Stimulated activated naive B cell treated with anti-CD40 and anti-IgM and Interleukin-4, amounts not matched to agents 10 μg/mL and 1 μg/mL and 100 μg/mL, for 72 hours (primary cell): ENCODE data around the gene CDS1.
"Not testable (repeated sequence)": the region's sequence is repeated elsewhere in the genome, so short reads cannot be mapped to it uniquely, and the experiment has no call there.

Experiments used
- ATAC-seq, 2 donors: fragments of 150-1000 bp; cut with Tn5 transposase; replicated peaks; 2 replicates each; pipeline ENCODE4 v1.10.0; 2021; ENCODE audit warnings: moderate library complexity in 1 of 2
- DNase-seq: peaks from one replicate; pipeline ENCODE4 v3.0.0; 2021
- H3K27ac Mint-ChIP-seq: one replicate; pipeline ENCODE4 v1.8.0; 2022; ENCODE audit warnings: mild to moderate bottlenecking, mixed read lengths
- H3K27me3 Mint-ChIP-seq, 2 donors: one replicate each; pipeline ENCODE4 v1.8.0; 2022; ENCODE audit warnings: mixed read lengths in 2 of 2
- H3K36me3 Mint-ChIP-seq, 2 donors: one replicate each; pipeline ENCODE4 v1.8.0; 2022; ENCODE audit warnings: mixed read lengths in 2 of 2, mild to moderate bottlenecking in 1 of 2
- H3K4me1 Mint-ChIP-seq, 2 donors: one replicate each; pipeline ENCODE4 v1.8.0; 2022; ENCODE audit warnings: mixed read lengths in 2 of 2, mild to moderate bottlenecking in 1 of 2
- H3K4me3 Mint-ChIP-seq, 2 donors: one replicate each; pipeline ENCODE4 v1.8.0; 2022; ENCODE audit warnings: mild to moderate bottlenecking in 2 of 2, mixed read lengths in 2 of 2, moderate library complexity in 1 of 2
- H3K9me3 Mint-ChIP-seq, 2 donors: one replicate each; pipeline ENCODE4 v1.8.0; 2022; ENCODE audit warnings: mixed read lengths in 2 of 2, mild to moderate bottlenecking in 1 of 2

The CDS1 gene

DNA sequence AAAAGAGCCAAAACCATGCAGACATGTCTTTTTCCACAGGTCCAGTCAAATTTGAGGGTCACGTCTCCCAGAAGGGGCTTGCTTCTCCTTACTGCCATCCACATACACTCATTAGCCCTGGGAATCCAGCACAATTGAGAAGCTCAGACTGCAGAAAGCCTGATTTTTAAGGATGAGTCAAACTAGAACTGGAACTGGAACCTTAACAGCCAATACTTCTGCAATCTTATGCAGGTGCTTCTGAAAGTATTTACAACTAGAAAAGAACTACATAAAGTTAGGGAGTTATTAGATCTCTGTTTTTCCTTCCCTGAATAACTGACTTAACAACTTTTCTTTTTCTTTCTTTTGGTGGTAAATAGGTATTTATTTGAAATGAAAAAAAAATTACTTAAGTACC, 86.3 kb downstream of the CDS1 start:
- ATAC-seq, result peak; percentile 55 to 69
- no peaks in the 10 kb centered on the region for H3K36me3 Mint-ChIP-seq
- H3K4me1 Mint-ChIP-seq, result no peaks in the 10 kb centered on the region
- no peak for DNase-seq
- H3K4me3 Mint-ChIP-seq, result no peak overlapping the region
- peaks cover 0 to 1% of the 10 kb centered on the region in 2 donors for H3K9me3 Mint-ChIP-seq
- no peaks in the 10 kb centered on the region for H3K27me3 Mint-ChIP-seq
- H3K27ac Mint-ChIP-seq, result no peak overlapping the region

GRCh38 chr4:84672177-84672576, 89.2 kb downstream of the CDS1 start:
- no peaks in the 10 kb centered on the region for H3K9me3 Mint-ChIP-seq
- ATAC-seq (no peak), DNase-seq (no peak)
- no peak overlapping the region for H3K27ac Mint-ChIP-seq
- H3K36me3 Mint-ChIP-seq, result no peaks in the 10 kb centered on the region
- H3K4me1 Mint-ChIP-seq, result no peaks in the 10 kb centered on the region
- H3K27me3 Mint-ChIP-seq, result no peaks in the 10 kb centered on the region
- no peak overlapping the region for H3K4me3 Mint-ChIP-seq

DNA sequence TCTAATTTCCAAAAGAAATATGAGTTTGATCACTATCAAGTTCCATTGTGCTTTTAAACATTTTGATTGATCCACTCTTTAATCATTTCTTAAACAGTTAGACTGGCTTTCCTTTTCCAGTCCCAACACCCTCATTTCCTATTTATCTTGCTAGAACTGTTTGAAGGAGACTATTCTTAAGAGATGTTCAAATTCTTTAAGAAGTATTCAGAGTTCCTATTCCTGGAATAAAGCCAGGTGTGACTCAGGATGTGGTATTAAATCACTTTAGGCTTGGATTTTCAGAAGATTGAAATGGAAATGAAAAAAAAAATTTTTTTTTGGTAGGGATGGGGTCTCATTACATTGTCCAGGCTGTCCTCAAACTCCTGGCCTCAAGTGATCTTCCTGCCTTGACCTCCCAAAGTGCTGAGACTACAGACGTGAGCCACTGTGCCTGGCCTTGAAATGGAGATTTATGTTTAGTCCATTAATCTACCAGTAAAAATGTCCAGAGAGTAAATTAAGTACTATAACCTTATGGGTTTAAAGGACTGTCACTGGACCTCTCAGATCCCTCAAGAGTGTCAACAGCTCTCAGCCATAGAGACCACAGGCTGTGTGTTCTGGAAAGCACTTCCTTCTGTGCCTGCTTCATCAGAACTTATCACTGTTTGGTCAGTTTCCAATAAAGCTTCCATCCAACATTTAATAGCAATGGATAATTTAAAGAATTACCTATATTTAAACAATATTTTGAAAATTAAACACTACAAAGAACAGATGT, 90.7 kb downstream of the CDS1 start:
- no peaks in the 10 kb centered on the region for H3K9me3 Mint-ChIP-seq
- no peaks in the 10 kb centered on the region for H3K4me1 Mint-ChIP-seq
- H3K27me3 Mint-ChIP-seq, result no peaks in the 10 kb centered on the region
- H3K27ac Mint-ChIP-seq, result no peak overlapping the region
- DNase-seq, result no peak
- ATAC-seq, result no peak
- H3K36me3 Mint-ChIP-seq, result no peaks in the 10 kb centered on the region
- no peak overlapping the region for H3K4me3 Mint-ChIP-seq

DNA sequence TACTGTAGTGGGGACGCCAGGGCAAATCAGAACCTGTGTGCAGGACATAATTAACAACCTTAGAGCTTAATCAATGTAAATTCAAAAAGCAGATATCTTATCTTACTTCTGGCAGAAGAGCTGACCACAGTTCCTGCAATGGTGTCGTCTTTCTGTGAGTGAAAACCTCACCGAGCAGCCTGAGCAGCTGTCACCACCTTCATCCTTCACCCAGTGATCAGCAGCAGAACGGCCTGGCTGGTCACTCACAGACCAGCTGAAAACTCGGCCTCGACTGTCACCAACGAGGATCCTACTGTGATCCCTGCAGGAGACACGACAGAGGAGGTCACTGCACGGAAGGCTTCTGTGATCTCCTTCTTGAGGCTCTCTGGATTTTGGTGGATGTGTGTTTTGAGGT, 94.2 kb downstream of the CDS1 start:
- no peaks in the 10 kb centered on the region for H3K27me3 Mint-ChIP-seq
- no peak overlapping the region for H3K4me3 Mint-ChIP-seq
- no peak overlapping the region for H3K27ac Mint-ChIP-seq
- no peak for DNase-seq
- no peaks in the 10 kb centered on the region for H3K9me3 Mint-ChIP-seq
- no peaks in the 10 kb centered on the region for H3K36me3 Mint-ChIP-seq
- H3K4me1 Mint-ChIP-seq, result peaks cover 1 to 11% of the 10 kb centered on the region in 2 donors
- ATAC-seq, result no peak

- H3K4me1 Mint-ChIP-seq, result peaks cover 1 to 11% of the 10 kb centered on the region in 2 donors
- no peak overlapping the region for H3K4me3 Mint-ChIP-seq
- H3K27me3 Mint-ChIP-seq, result no peaks in the 10 kb centered on the region
- H3K36me3 Mint-ChIP-seq, result no peaks in the 10 kb centered on the region
- no peaks in the 10 kb centered on the region for H3K9me3 Mint-ChIP-seq
- peak overlapping the region; percentile 25 for H3K27ac Mint-ChIP-seq
- no peak for DNase-seq
- ATAC-seq, result no peak
These were observed 95.1 kb downstream of the CDS1 start for GRCh38 chr4:84677995-84678394.

GRCh38 chr4:84678976-84679744, 96.2 kb downstream of the CDS1 start:
- no peak overlapping the region for H3K27ac Mint-ChIP-seq
- no peaks in the 10 kb centered on the region for H3K9me3 Mint-ChIP-seq
- DNase-seq, result no peak
- no peak overlapping the region for H3K4me3 Mint-ChIP-seq
- no peaks in the 10 kb centered on the region for H3K27me3 Mint-ChIP-seq
- no peaks in the 10 kb centered on the region for H3K36me3 Mint-ChIP-seq
- peaks cover 1 to 11% of the 10 kb centered on the region in 2 donors for H3K4me1 Mint-ChIP-seq
- no peak for ATAC-seq

GRCh38 chr4:84680956-84681355, 98.0 kb downstream of the CDS1 start:
- H3K27me3 Mint-ChIP-seq, result no peaks in the 10 kb centered on the region
- peaks cover 1 to 11% of the 10 kb centered on the region in 2 donors for H3K4me1 Mint-ChIP-seq
- no peak overlapping the region for H3K27ac Mint-ChIP-seq
- no peaks in the 10 kb centered on the region for H3K9me3 Mint-ChIP-seq
- H3K36me3 Mint-ChIP-seq, result no peaks in the 10 kb centered on the region
- H3K4me3 Mint-ChIP-seq, result no peak overlapping the region
- DNase-seq (no peak), ATAC-seq (no peak)

DNA sequence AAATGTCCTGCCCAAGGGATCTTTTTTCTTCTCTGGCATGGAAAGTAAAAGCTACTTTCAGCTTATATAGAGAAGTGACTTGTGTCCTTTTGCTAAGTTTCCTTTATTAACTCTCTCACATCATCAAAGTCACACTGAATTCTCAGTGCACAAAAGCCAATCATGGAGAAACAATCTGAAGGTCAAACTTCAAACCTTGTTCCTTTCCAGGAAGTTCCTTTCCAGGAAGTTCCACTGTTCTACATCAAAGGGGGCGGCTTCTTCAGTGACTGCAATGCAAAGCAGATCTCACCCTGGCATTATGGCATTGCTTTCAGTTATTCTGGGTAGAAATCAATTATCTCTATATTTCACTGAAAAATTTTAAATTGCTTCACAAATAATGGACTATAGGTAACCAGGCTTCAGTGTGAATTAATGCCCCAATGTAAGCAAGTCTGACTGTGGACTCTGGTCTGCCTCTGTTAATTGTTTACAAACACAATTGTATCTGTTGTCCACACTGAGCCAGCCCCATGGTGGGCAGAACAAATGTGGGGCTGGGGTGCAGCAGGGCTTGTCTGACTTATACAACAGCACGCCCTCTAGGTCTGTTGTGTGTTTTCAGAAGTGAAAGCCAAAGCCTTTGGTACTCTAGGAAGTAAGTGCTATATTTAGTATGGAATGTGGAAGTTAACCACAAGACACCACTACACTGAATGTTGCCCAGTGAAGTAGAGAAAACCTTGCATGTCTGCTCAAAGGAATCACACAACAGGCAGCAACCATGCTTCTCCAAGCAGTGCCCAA, 98.8 kb downstream of the CDS1 start:
- no peak overlapping the region for H3K27ac Mint-ChIP-seq
- peak; percentile 56 to 67 for ATAC-seq
- no peaks in the 10 kb centered on the region for H3K36me3 Mint-ChIP-seq
- no peaks in the 10 kb centered on the region for H3K27me3 Mint-ChIP-seq
- DNase-seq, result no peak
- no peaks in the 10 kb centered on the region for H3K9me3 Mint-ChIP-seq
- H3K4me1 Mint-ChIP-seq, result peaks cover 1 to 11% of the 10 kb centered on the region in 2 donors
- no peak overlapping the region for H3K4me3 Mint-ChIP-seq

DNA sequence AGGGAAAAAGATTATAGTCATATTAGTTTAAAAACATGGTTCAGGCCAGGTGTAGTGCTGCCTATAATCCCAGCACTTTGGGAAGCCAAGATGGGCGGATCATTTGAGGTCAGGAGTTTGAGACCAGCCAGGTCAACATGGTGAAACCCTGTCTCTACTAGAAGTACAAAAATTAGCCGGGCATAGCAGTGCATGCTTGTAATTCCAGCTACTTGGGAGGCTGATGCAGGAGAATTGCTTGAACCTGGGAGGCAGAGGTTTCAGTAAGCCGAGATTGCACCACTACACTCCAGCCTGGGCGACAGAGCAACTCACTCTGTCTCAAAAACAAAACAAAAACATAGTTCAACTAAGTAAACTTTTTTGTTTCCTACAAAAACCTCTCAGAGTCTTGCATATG, 99.7 kb downstream of the CDS1 start:
- peaks cover 1 to 11% of the 10 kb centered on the region in 2 donors for H3K4me1 Mint-ChIP-seq
- not testable (repeated sequence) for ATAC-seq, DNase-seq, H3K36me3 Mint-ChIP-seq, H3K9me3 Mint-ChIP-seq, H3K4me3 Mint-ChIP-seq, H3K27me3 Mint-ChIP-seq, H3K27ac Mint-ChIP-seq

GRCh38 chr4:84683064-84683850, 100.3 kb downstream of the CDS1 start:
- no peak for ATAC-seq

DNA sequence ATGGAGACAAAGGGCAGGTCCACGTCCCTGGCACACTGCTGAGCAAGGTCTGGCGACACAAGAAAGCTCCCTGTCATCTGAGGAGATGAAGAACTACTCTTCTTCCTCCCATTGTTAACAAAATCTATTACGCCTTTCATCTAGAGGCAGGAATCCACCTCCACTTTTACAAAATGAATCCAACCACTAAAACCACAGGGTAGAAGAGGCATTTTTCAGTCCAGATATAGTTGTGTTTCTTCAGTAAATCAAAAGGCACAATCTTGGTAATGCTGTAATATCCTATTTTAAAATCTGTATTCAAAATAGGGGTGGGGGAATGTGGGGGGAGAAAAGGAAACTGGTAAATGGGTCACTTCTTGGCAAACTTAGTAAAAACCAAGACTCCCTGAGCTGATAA, 101.4 kb downstream of the CDS1 start:
- Mint-ChIP-seq H3K9me3 (no peaks in the 10 kb centered on the region), H3K4me1 (peaks cover 1 to 11% of the 10 kb centered on the region in 2 donors), H3K27me3 (no peaks in the 10 kb centered on the region), H3K36me3 (no peaks in the 10 kb centered on the region), H3K4me3 (no peak overlapping the region), H3K27ac (no peak overlapping the region)
- DNase-seq (no peak), ATAC-seq (no peak)

More at GRCh38 chr4:84683064-84683850, 100.3 kb downstream of the CDS1 start:
- Mint-ChIP-seq H3K27me3 (no peaks in the 10 kb centered on the region), H3K27ac (no peak overlapping the region), H3K9me3 (no peaks in the 10 kb centered on the region), H3K36me3 (no peaks in the 10 kb centered on the region), H3K4me3 (no peak overlapping the region), H3K4me1 (peaks cover 1 to 11% of the 10 kb centered on the region in 2 donors)
- no peak for DNase-seq

DNA sequence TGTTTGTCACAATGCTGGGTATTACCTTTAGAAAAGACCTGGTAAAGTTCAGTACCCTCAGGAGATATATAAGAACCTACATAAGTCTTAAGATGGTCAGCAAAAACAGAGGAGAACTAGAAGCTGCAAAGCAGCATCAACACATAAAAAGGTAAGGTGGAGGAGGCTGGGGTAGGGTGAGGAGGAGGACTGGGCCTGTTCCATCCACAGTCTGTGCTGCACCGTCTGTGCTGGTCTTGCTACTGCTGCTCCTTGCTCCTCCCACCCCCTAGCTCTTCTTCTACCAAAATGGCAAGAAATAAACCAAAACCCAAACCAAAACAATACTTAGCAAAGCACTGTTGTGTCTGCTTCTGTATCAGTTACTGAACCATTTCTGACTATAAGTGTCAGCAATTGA, 102.2 kb downstream of the CDS1 start:
- no peaks in the 10 kb centered on the region for H3K36me3 Mint-ChIP-seq
- no peak for DNase-seq
- H3K4me1 Mint-ChIP-seq, result peaks cover 1 to 11% of the 10 kb centered on the region in 2 donors
- ATAC-seq, result no peak
- H3K27ac Mint-ChIP-seq, result no peak overlapping the region
- H3K27me3 Mint-ChIP-seq, result no peaks in the 10 kb centered on the region
- H3K9me3 Mint-ChIP-seq, result no peaks in the 10 kb centered on the region
- no peak overlapping the region for H3K4me3 Mint-ChIP-seq

- no peaks in the 10 kb centered on the region for H3K27me3 Mint-ChIP-seq
- no peaks in the 10 kb centered on the region for H3K4me1 Mint-ChIP-seq
- H3K9me3 Mint-ChIP-seq, result no peaks in the 10 kb centered on the region
- H3K27ac Mint-ChIP-seq, result no peak overlapping the region
- no peak for DNase-seq
- no peak overlapping the region for H3K4me3 Mint-ChIP-seq
- no peaks in the 10 kb centered on the region for H3K36me3 Mint-ChIP-seq
- no peak for ATAC-seq
These were observed 105.7 kb downstream of the CDS1 start for GRCh38 chr4:84688605-84689004.

- Mint-ChIP-seq H3K4me1 (no peaks in the 10 kb centered on the region), H3K4me3 (no peak overlapping the region), H3K36me3 (no peaks in the 10 kb centered on the region), H3K27me3 (no peaks in the 10 kb centered on the region), H3K27ac (no peak overlapping the region), H3K9me3 (no peaks in the 10 kb centered on the region)
- no peak for DNase-seq
- no peak for ATAC-seq
These were observed 106.3 kb downstream of the CDS1 start for GRCh38 chr4:84689197-84689596.
